Measurements from ENCODE around the gene HOXD12. TPM values are rescaled to one million over a fixed set of nuclear protein-coding genes. Genes with fewer than 3 reads are reported as not detected.

Gene HOXD12
- total and polyA plus RNA-seq, 4 donors, result not detected

GRCh38 chr2:176124110-176124946 is 24.7 kb downstream of the HOXD12 start:
- Histone ChIP-seq H3K9me3 (ENCODE audit: control insufficient read depth in 4 of 4, insufficient read depth in 3 of 4, low read length in 3 of 4) (peaks cover 0 to 4% (median 0%) of the 10 kb centered on the region in 4 donors), H3K4me3 (no peak overlapping the region), H3K27ac (ENCODE audit: low read depth in 1 of 2, low read length in 1 of 2) (no peak overlapping the region), H3K27me3 (ENCODE audit: control insufficient read depth in 3 of 3, insufficient read depth in 3 of 3, low read length in 2 of 3) (peaks cover 20 to 91% (median 88%) of the 10 kb centered on the region in 3 donors), H3K36me3 (ENCODE audit: control insufficient read depth in 4 of 4, insufficient read depth in 4 of 4, low read length in 4 of 4) (no peaks in the 10 kb centered on the region), H3K9ac (ENCODE audit: insufficient read depth in 1 of 2, low read length in 2 of 2) (no peak overlapping the region), H3K4me1 (ENCODE audit: control insufficient read depth in 5 of 5, insufficient read depth in 5 of 5, low read length in 5 of 5) (peaks cover 0 to 17% (median 8%) of the 10 kb centered on the region in 5 donors)
- 8 to 10% methylated on average over 34 of the region's 34 CpGs for WGBS, 2 donors
- ATAC-seq (ENCODE audit: insufficient read depth, low FRiP score), result no peak
- DNase-seq, result no peak
- TF ChIP-seq CTCF (IDR thresholded peaks at IDR 0.05; ENCODE audit: control extremely low read depth, extremely low read depth), result no peak

- H3K9me3 ChIP-seq (ENCODE audit: control insufficient read depth in 4 of 4, insufficient read depth in 3 of 4, low read length in 3 of 4), result peaks cover 0 to 7% (median 0%) of the 10 kb centered on the region in 4 donors
- no peak for TF ChIP-seq CTCF (IDR thresholded peaks at IDR 0.05; ENCODE audit: control extremely low read depth, extremely low read depth)
- H3K9ac ChIP-seq (ENCODE audit: insufficient read depth in 1 of 2, low read length in 2 of 2), result no peak overlapping the region
- H3K27me3 ChIP-seq (ENCODE audit: control insufficient read depth in 3 of 3, insufficient read depth in 3 of 3, low read length in 2 of 3), result peaks cover 21 to 82% (median 81%) of the 10 kb centered on the region in 3 donors
- ATAC-seq (ENCODE audit: insufficient read depth, low FRiP score) (no peak), DNase-seq (no peak)
- no peaks in the 10 kb centered on the region for H3K36me3 ChIP-seq (ENCODE audit: control insufficient read depth in 4 of 4, insufficient read depth in 4 of 4, low read length in 4 of 4)
- WGBS, 2 donors, result 27 to 31% methylated on average over 9 of the region's 9 CpGs
- H3K4me3 ChIP-seq, result no peak overlapping the region
- H3K4me1 ChIP-seq (ENCODE audit: control insufficient read depth in 5 of 5, insufficient read depth in 5 of 5, low read length in 5 of 5), result peaks cover 0 to 17% (median 8%) of the 10 kb centered on the region in 5 donors
- no peak overlapping the region for H3K27ac ChIP-seq (ENCODE audit: low read depth in 1 of 2, low read length in 1 of 2)
Measured at GRCh38 chr2:176124947-176125771, 25.6 kb downstream of the HOXD12 start.

- H3K9ac ChIP-seq (ENCODE audit: insufficient read depth in 1 of 2, low read length in 2 of 2), result no peak overlapping the region
- H3K4me1 ChIP-seq (ENCODE audit: control insufficient read depth in 5 of 5, insufficient read depth in 5 of 5, low read length in 5 of 5), result peaks cover 0 to 19% (median 8%) of the 10 kb centered on the region in 5 donors
- no peak overlapping the region for H3K27ac ChIP-seq (ENCODE audit: low read depth in 1 of 2, low read length in 1 of 2)
- ATAC-seq (ENCODE audit: insufficient read depth, low FRiP score), result no peak
- no peak for DNase-seq
- peaks cover 0 to 7% (median 0%) of the 10 kb centered on the region in 4 donors for H3K9me3 ChIP-seq (ENCODE audit: control insufficient read depth in 4 of 4, insufficient read depth in 3 of 4, low read length in 3 of 4)
- no peak for TF ChIP-seq CTCF (IDR thresholded peaks at IDR 0.05; ENCODE audit: control extremely low read depth, extremely low read depth)
- no peaks in the 10 kb centered on the region for H3K36me3 ChIP-seq (ENCODE audit: control insufficient read depth in 4 of 4, insufficient read depth in 4 of 4, low read length in 4 of 4)
- WGBS, 2 donors, result 13 to 19% methylated on average over 6 of the region's 6 CpGs
- H3K27me3 ChIP-seq (ENCODE audit: control insufficient read depth in 3 of 3, insufficient read depth in 3 of 3, low read length in 2 of 3), result peaks cover 23 to 79% (median 77%) of the 10 kb centered on the region in 3 donors
- no peak overlapping the region for H3K4me3 ChIP-seq
Measured at GRCh38 chr2:176125772-176126054, 26.1 kb downstream of the HOXD12 start.

Measured in lung (tissue), 12 donors.